ACC112 (cell line): ENCODE measurements around the gene GPR17.

Experiments
- H2AFZ ChIP-seq: fragments of 200-600 bp; sonication (generic); one replicate; pipeline ENCODE4 v1.6.0; 2017; ENCODE audit warnings: antibody characterized with exemption, low read length; ENCODE audit not compliant: unreplicated experiment
- H3K27ac ChIP-seq: fragments of 200-600 bp; sonication (generic); 2 replicates; pipeline ENCODE4 v1.5.1; 2014; ENCODE audit warnings: low read depth, mild to moderate bottlenecking, antibody characterized with exemption, low read length, moderate library complexity
- H3K27me3 ChIP-seq: fragments of 200-600 bp; sonication (generic); 2 replicates; pipeline ENCODE4 v1.6.1; 2014; ENCODE audit warnings: mild to moderate bottlenecking, antibody characterized with exemption, low read length, moderate library complexity, mixed read lengths; ENCODE audit not compliant: insufficient read depth
- H3K36me3 ChIP-seq: fragments of 200-600 bp; sonication (generic); 2 replicates; pipeline ENCODE4 v1.6.1; 2016; ENCODE audit warnings: mild to moderate bottlenecking, antibody characterized with exemption, low read length, moderate library complexity, mixed read lengths; ENCODE audit not compliant: insufficient read depth
- H3K4me1 ChIP-seq: fragments of 200-600 bp; sonication (generic); one replicate; pipeline ENCODE4 v1.6.1; 2016; ENCODE audit warnings: low read length, mixed read lengths; ENCODE audit not compliant: insufficient read depth, unreplicated experiment, control insufficient read depth
- H3K4me3 ChIP-seq: fragments of 200-600 bp; sonication (generic); 2 replicates; pipeline ENCODE4 v1.5.1; 2014; ENCODE audit warnings: mild to moderate bottlenecking, low read depth, low read length
- H3K79me2 ChIP-seq: fragments of 200-600 bp; sonication (generic); one replicate; pipeline ENCODE4 v1.6.0; 2016; ENCODE audit warnings: low read length; ENCODE audit not compliant: control insufficient read depth, unreplicated experiment, insufficient read depth

GPR17 gene

DNA sequence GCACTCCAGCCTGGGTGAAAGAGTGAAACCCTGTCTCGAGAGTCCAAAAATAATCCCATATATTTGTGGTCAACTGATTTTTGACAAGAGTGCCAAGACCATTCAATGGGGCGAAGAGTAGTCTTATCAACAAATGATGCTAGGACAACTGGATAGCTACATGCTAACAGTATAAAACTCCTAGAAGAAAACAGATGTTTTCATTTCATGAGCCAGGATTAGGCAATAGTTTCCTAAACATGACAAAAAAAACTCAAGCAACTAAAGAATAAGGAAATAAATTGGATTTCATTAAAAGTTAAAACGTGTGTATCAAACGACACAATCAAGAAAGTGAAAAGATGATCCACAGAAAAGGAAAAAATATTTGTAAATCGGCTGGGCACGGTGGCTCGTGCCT lies 23.1 kb downstream of the GPR17 start:
- peaks cover under 1% of the 10 kb centered on the region for H3K4me1 ChIP-seq
- H3K27ac ChIP-seq, result no peak overlapping the region
- no peak overlapping the region for H2AFZ ChIP-seq
- no peak overlapping the region for H3K4me3 ChIP-seq
- peaks cover 3% of the 10 kb centered on the region; the same call in 1 of the 2 replicates for H3K27me3 ChIP-seq
- no peaks in the 10 kb centered on the region for H3K79me2 ChIP-seq
- no peaks in the 10 kb centered on the region for H3K36me3 ChIP-seq

DNA sequence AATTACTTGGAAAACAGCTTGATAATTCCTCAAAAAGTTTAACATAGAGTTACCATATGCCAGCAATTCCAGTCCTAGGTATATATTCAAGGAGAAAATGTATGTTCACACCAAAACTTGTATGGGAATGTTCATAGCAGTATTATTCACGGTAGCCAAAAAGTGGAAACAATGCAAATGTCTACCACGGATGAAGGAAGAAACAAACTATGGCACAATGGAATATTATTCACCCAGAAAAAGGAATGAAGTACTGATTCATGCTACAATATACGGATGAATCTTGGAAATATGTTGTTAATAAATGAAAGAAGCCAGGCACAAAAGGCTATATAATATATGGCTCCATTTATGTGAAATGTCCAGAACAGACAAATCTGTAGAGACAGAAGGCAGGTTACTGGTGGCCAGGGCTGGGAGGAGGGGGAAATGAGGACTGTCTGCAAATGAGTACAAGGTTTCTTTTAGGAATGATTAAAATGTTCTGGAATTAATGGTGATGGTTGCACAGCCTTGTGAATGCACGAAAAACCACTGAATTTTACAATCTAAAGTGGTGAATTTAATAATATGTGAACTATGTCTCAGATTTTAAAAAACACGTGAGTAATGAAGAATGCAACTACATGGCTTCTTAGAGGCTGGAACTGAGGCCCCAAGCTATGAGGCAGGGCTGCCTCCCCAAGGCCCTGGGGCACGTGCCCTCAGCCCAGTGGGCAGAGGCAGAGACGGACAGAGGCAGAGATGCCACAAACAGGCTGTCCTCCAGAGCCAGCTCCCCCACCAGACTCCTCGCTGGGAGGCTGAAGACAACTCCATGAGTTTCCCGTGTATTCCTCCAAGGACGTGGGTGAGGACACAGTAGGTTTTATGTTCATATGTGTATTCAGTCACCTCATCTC lies 24.4 kb downstream of the GPR17 start:
- no peak overlapping the region for H3K4me3 ChIP-seq
- H3K4me1 ChIP-seq, result peaks cover 7% of the 10 kb centered on the region
- H3K79me2 ChIP-seq, result no peaks in the 10 kb centered on the region
- no peaks in the 10 kb centered on the region for H3K27me3 ChIP-seq
- H2AFZ ChIP-seq, result no peak overlapping the region
- H3K27ac ChIP-seq, result no peak overlapping the region
- no peaks in the 10 kb centered on the region for H3K36me3 ChIP-seq

DNA sequence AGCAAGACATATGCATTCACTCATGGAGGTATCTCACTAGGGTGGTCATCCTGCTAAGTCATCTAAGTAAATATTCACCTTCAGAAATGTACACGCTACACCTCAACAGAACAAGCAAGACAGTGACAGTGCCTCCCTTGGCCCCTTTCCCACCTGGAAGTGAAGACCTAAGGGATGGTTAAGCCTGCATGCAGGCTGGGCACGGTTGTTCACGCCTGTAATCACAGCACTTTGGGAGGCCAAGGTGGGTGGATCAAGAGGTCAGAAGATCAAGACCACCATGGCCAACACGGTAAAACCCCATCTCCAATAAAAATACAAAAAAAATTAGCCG lies 25.0 kb downstream of the GPR17 start:
- no peak overlapping the region for H3K4me3 ChIP-seq
- H3K27ac ChIP-seq, result no peak overlapping the region
- H3K27me3 ChIP-seq, result no peaks in the 10 kb centered on the region
- no peak overlapping the region for H2AFZ ChIP-seq
- H3K36me3 ChIP-seq, result no peaks in the 10 kb centered on the region
- peaks cover 7% of the 10 kb centered on the region for H3K4me1 ChIP-seq
- no peaks in the 10 kb centered on the region for H3K79me2 ChIP-seq

DNA sequence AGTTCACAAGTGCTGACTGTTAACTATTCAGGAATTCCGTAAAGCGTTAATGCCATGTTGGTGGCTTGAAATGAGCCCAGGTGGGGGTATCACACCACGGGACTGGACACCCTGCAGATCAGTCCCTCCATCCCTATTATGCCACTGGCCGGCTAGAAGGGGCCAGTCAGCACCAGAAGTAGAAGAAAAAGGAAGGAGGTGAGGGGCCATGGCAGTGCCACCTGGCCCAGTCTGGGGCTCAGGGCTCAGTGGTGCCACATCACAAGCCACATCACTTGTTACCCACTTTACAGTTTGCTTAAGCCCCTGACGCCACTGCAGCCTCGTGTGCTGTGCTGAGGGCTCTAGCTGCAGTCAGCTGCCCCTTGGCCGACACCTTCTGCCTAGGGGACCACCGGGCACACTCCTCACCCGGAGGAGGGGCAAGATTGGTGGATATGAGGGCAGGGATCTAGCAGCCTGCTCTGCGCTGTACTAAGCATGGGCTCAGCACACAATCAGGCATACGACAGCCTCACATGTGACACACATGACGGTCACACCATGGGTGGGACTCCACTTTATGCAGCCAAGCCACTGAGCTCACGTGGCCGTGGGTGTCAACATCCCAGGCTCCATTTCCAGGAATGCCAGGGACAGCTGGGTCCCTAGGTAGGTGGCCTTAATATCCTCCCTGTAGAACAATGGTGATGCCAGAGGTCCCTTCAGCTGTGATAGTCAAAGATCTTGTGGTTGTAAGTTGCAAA lies 25.8 kb downstream of the GPR17 start:
- Histone ChIP-seq H3K27ac (no peak overlapping the region), H3K79me2 (no peaks in the 10 kb centered on the region), H2AFZ (no peak overlapping the region), H3K27me3 (peaks cover 3% of the 10 kb centered on the region; the same call in 1 of the 2 replicates), H3K36me3 (no peaks in the 10 kb centered on the region), H3K4me1 (peaks cover 7% of the 10 kb centered on the region), H3K4me3 (no peak overlapping the region)

DNA sequence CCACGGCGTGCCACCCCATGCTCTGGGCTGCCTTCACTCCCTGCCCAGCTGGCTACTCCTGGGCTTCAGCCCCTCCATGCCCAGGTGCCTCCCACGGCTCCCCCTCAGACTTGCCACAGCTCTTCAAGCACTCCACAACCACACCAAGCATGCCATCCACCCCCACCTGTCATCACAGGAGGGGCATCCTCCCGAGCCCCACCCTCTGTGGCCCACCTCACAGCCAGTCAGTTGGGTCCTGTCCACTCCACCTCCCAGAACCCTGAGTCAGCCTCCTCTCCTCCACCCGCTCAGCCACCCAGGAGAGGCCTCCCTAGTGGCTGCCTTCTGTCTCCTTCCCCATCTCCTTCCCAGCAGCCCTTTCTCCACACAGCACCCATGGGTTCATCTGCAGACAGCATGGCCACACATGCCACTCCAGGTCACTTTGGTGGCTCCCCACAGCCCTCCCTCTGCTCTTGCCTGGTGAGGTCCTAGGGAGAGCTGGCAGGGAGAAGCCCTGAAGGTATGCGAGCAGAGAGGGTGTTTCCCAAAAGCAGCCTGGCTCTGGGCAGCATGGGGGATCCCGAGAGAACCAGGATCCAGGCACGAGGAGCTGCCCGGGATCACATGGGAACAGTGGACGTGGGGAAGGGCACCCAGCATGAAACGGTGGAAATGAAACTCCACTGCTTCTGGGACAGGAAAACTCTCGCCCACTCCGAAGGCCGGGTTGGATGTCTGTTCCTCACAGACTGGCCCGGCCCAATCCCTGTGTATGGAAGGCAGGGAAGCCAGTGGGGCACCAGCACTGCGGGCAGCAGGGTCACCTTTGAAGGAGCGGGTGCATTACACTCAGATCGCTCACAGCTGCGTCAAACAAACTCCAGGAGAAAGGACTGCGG lies 26.6 kb downstream of the GPR17 start:
- Histone ChIP-seq H3K79me2 (no peaks in the 10 kb centered on the region), H3K27me3 (peaks cover 9% of the 10 kb centered on the region; the same call in 1 of the 2 replicates), H2AFZ (no peak overlapping the region), H3K27ac (no peak overlapping the region), H3K4me1 (peaks cover 7% of the 10 kb centered on the region), H3K36me3 (no peaks in the 10 kb centered on the region), H3K4me3 (no peak overlapping the region)

DNA sequence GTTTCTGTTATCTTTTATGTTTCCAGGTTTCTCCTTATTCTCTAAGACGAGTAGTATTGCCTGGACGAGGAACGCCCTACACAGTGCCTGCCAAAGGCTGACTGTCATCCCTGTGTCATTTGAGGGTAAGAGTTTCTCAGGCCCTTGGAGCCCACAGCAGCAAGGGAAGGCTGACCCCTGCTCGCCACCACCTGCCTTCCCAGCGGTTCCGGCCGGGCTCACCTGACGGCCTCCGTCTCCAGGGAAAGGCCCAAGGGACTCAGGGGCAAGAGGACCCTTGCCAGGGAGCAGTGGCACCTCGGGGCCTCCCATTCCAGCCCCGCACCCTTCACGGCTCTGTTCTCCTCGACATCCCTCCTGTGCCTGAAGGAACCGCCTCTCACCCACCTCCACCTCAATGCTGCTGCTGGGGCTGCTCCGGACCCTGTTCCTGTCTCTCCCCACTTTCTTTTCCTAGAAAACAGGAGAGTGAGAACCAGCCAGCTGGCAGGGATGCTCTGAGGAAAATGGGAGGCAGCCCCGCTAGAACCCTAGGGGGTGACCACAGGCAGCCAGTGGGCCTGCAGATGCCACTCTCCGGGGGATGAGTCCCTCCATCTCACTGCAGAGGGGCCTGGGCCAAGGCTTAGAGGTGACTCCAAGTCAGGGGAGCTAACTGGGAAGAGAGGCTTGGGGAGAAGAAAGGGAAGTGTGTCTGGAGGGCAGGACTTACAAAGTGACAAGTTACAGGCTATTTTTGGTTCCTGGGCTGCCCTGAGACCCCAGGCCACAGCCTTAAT lies 27.5 kb downstream of the GPR17 start:
- H3K27ac ChIP-seq, result no peak overlapping the region
- H3K4me1 ChIP-seq, result peaks cover 7% of the 10 kb centered on the region
- H2AFZ ChIP-seq, result no peak overlapping the region
- no peaks in the 10 kb centered on the region for H3K36me3 ChIP-seq
- peak overlapping the region; percentile 80 for H3K4me3 ChIP-seq
- H3K79me2 ChIP-seq, result no peaks in the 10 kb centered on the region
- peaks cover 15% of the 10 kb centered on the region; the same call in 1 of the 2 replicates for H3K27me3 ChIP-seq

DNA sequence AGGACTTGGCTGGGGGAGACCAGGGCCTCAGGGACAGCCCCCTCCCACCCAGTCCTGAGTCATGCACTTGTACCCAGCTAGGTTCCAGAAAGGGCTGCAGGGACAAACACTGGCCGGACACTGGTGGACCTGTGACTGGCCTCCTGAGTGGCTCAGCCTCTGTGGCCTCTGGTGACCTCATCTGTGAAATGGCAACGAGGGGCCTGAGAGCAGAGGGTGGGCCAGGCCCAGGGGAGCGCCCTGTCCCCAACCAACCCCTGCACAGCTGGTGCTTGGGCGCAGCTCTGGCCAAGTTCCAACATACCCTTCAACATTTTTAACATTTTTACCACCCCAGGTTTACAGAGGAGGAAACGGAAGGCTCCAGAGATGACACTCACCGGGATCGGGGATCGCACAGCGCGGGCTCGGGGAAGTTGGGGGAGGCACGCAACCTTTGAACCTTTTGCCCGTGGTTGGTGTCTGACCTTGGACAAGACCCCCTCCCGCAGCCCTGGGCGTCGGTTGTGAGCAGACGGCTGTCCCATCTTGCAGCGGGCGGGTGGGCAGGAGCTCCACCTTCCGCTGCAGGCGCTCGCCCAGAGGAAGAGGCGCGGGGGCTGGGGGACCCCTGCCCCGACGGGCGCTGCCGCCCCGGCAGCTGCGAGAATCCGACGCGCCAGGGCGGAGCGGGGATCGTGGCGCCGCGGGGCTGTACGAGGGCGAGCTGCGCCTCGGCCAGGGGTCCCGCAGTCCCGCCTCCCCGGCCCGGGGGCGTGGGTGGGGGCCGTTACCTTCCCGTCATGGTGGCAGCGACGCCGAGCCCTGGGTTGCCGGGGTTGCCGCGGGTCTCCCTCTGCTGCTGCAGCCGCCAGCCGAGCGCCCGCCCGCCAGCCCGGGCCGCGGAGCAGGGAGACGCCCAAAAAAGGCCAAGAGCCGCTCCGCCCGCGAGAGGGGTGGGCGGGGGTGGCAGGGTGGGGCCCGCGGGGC lies 28.6 kb downstream of the GPR17 start:
- Histone ChIP-seq H2AFZ (peak overlapping the region; percentile 98), H3K4me3 (peak overlapping the region; percentile 80), H3K27ac (no peak overlapping the region), H3K79me2 (no peaks in the 10 kb centered on the region), H3K4me1 (peaks cover 7% of the 10 kb centered on the region), H3K27me3 (peaks cover 15% of the 10 kb centered on the region; the same call in 1 of the 2 replicates), H3K36me3 (no peaks in the 10 kb centered on the region)

DNA sequence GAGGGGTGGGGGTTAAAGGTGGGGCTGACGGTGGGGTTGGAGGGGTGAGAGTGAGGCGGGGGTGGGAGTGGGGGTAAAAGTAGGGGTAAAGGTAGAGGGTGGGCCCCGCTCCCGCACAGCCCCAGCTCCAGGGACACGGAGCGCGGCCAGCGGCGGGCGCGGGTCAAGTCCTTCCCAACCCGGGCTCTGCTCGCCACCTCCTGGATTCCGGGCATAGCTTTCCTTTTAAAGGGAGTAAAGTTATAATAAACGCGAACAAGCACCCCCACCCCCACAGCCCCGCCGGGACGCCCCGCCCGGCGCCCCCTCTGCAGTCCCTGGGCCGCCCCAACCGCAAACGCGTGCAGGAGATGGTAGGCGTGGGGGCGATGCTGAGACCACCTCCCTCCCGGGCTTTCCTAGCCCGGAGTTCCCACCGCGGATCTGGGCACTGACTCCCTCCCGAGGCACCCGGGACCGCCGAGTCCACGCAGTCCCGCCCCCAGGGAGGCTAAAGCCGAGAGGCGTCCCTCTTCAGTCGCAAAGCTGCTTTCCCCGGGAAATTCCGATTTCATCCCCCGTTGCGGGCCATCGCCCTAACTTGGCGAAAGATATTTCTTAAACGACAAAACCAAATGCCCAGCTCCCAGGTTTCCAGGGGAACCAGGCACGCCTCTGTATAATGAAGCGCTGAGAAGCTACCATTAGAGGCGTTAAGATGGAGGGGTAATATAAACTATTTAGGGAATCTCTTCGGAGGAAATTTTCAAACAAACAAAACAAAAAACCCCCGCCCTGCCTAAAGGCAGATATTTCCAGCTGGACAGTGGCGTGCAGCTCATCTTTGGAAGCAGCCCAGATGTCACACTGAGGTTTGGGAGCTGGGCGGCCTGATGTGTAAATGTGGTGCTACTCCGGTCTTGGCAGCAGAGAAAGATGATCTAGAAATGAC lies 29.6 kb downstream of the GPR17 start, which contains the start of gene LIMS2:
LIMS2 (minus strand) TSS at position 200 of the 931 bp plus-strand sequence. CDS start 506 bp downstream, outside the sequence.
- H3K4me1 ChIP-seq, result peaks cover 7% of the 10 kb centered on the region
- H3K27me3 ChIP-seq, result peaks cover 15% of the 10 kb centered on the region; the same call in 1 of the 2 replicates
- H3K27ac ChIP-seq, result no peak within 1 kb of the TSS
- H3K79me2 ChIP-seq, result no peaks in the 10 kb centered on the region
- no peaks in the 10 kb centered on the region for H3K36me3 ChIP-seq
- peak within 1 kb of the TSS; percentile 98 for H2AFZ ChIP-seq
- peak within 1 kb of the TSS; percentile 80 for H3K4me3 ChIP-seq
